CD4-positive, alpha-beta T cell (primary cell): ENCODE measurements around the gene PLCL1. TPM values are rescaled to one million over a fixed set of nuclear protein-coding genes. Genes with fewer than 3 reads are reported as not detected.

Experiments
- ATAC-seq: fragments of 200-7000 bp; cut with Tn5 transposase; one replicate; pipeline ENCODE4 v1.10.0; 2022; ENCODE audit warnings: mild to moderate bottlenecking; ENCODE audit not compliant: poor library complexity
- CTCF ChIA-PET: fragments of 350-600 bp; sonication (Branson Sonifier 250); formaldehyde crosslinking; loops from one replicate; lab custom pipeline; 2021; ENCODE audit warnings: antibody characterized with exemption, inconsistent platforms; lab: Charles Lee
- POLR2A ChIA-PET: fragments of 350-600 bp; sonication (Branson Sonifier 250); formaldehyde crosslinking; loops from one replicate; lab custom pipeline; 2021; ENCODE audit warnings: antibody characterized with exemption, inconsistent platforms; lab: Charles Lee
- DNase-seq, 14 experiments: peaks; one replicate each; pipeline ENCODE4 v3.0.0-alpha.2; 2013 to 2020; ENCODE audit warnings: mixed read lengths in 2 of 14
- H3K27ac ChIP-seq, 2 donors: one replicate each; pipeline versions ENCODE4 v1.5.1 to v1.7.0; 2013; ENCODE audit warnings: low read length in 2 of 2, low read depth in 1 of 2, mild to moderate bottlenecking in 1 of 2
- H3K27me3 ChIP-seq, 2 experiments: 1 replicate in 1 of 2; 2 replicates in 1 of 2; pipeline versions ENCODE4 v1.6.1 to v1.7.0; 2013; ENCODE audit warnings: low read length in 2 of 2, control low read depth in 1 of 2, mild to moderate bottlenecking in 1 of 2, moderate library complexity in 1 of 2; ENCODE audit not compliant: insufficient read depth in 2 of 2, control insufficient read depth in 1 of 2
- H3K36me3 ChIP-seq: one replicate; pipeline ENCODE4 v1.6.1; 2013; ENCODE audit warnings: low read length, control low read depth; ENCODE audit not compliant: insufficient read depth
- H3K4me1 ChIP-seq: one replicate; pipeline ENCODE4 v1.6.1; 2013; ENCODE audit warnings: low read length, control low read depth; ENCODE audit not compliant: insufficient read depth
- H3K4me3 ChIP-seq: one replicate; pipeline ENCODE4 v1.5.1; 2013; ENCODE audit warnings: mild to moderate bottlenecking, low read length, moderate library complexity
- H3K9me3 ChIP-seq, 2 experiments: 1 replicate in 1 of 2; 2 replicates in 1 of 2; pipeline versions ENCODE4 v1.6.1 to v1.7.0; 2013; ENCODE audit warnings: low read length in 2 of 2, mild to moderate bottlenecking in 2 of 2, control low read depth in 1 of 2, moderate library complexity in 1 of 2; ENCODE audit not compliant: control insufficient read depth in 1 of 2, insufficient read depth in 1 of 2
- H3K27ac Mint-ChIP-seq: one replicate; pipeline ENCODE4 v1.8.0; 2020; ENCODE audit warnings: mixed read lengths
- H3K27me3 Mint-ChIP-seq: one replicate; pipeline ENCODE4 v1.8.0; 2021; ENCODE audit warnings: mixed read lengths
- H3K36me3 Mint-ChIP-seq: one replicate; pipeline ENCODE4 v1.8.0; 2021; ENCODE audit warnings: low read depth, mixed read lengths
- H3K4me1 Mint-ChIP-seq: one replicate; pipeline ENCODE4 v1.8.0; 2021; ENCODE audit warnings: low read depth, mixed read lengths
- H3K4me3 Mint-ChIP-seq: one replicate; pipeline ENCODE4 v1.8.0; 2020; ENCODE audit warnings: mild to moderate bottlenecking, mixed read lengths
- H3K9me3 Mint-ChIP-seq: one replicate; pipeline ENCODE4 v1.8.0; 2020; ENCODE audit warnings: mixed read lengths
- CTCF ChIP-seq: fragments of 200-600 bp; IDR thresholded peaks from one replicate; pipeline ENCODE4 v1.8.0; 2022; ENCODE audit warnings: antibody characterized with exemption, mild to moderate bottlenecking
- intact Hi-C, 2 experiments: fragments of 100-400 bp; cut with DNase I in 1 of 2; cut with micrococcal nuclease in 1 of 2; formaldehyde crosslinking; loops; one replicate each; pipeline versions ENCODE4 v1.15.1 to v1.9.0; 2023 to 2025; cut with DNase I, micrococcal nuclease
- total RNA-seq, 174 experiments: library from RNA in 2 of 174; stranded (reverse) in 2 of 174; gene quantifications; one replicate each; pipeline ENCODE4 v1.2.3 and lab custom pipeline; 2021 to 2026

PLCL1 gene
- total RNA-seq, 2 experiments from 2014 or later: 27.0 to 28.3 TPM

DNA sequence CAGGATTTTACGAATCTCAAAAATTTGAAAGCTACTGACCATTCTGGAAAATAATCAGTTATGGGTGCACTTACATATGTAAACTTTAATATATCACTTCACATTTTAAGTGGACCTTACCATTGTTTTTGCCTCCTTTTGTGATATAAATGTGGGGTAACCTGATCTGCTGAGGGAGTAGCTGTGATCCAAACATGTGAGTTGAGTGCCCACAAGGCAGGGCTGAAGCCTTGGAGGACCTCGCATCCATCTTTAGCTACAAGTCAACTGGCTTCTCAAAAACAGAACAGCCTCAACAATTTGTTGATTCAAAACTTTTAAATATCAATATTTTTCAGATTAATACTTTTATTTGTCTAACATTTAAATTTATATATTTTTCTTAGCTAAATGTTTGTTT lies 178.2 kb downstream of the PLCL1 start:
- DNase-seq: no peak
- ChIA-PET POLR2A (no interaction called here), CTCF (interaction anchor here (0.7 to 1.6 kb wide), 3 partner anchors 29 to 314 kb away, joined by 4 read pairs; no protein-coding TSS in a partner anchor)
- Histone ChIP-seq H3K27ac (no peak overlapping the region), H3K27me3 (no peaks in the 10 kb centered on the region), H3K4me1 (no peaks in the 10 kb centered on the region), H3K36me3 (no peaks in the 10 kb centered on the region), H3K9me3 (peaks cover 0 to 3% of the 10 kb centered on the region in 2 experiments), H3K4me3 (no peak overlapping the region)
- TF ChIP-seq CTCF: no peak
- H3K36me3 Mint-ChIP-seq: peaks cover 10% of the 10 kb centered on the region
- peaks cover 51% of the 10 kb centered on the region for H3K4me1 Mint-ChIP-seq
- H3K27me3 Mint-ChIP-seq: no peaks in the 10 kb centered on the region
- H3K4me3 Mint-ChIP-seq: no peak overlapping the region
- no peak for ATAC-seq
- no peak overlapping the region for H3K27ac Mint-ChIP-seq
- no peaks in the 10 kb centered on the region for H3K9me3 Mint-ChIP-seq
- intact Hi-C loops: loop anchor here in 1 of 2 experiments (5.0 kb wide), 1 partner anchor 35 kb away; no protein-coding TSS in a partner anchor

DNA sequence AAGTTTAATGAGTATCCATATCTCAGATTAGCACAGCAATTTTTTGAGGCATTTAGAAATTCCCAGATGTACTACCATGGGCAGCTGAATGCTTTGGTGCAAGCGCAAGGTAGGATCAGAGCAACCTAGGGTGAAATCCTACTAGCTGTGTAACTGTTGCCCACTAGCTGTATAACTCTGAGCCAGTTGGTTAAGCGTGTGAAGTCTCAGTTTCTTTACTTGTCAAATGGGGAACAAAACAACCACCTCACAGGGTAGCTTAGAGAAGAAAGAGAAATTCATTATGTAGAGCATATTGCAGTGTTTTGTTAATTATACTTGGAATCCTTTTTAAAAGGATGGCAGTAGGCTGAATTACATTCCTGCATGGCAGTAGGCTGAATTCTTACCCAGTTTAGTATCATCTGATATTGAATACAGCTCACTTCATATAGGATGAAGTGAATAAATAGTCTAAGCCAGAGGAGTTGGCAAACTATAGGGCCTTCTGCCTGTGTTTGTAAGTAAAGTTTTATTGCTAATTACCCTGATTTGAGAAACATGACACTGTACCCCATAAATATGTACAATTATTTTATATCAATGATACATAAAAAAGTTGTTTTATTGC lies 180.7 kb downstream of the PLCL1 start:
- CTCF ChIA-PET: interaction anchor here (1.2 kb wide), 1 partner anchor 176 kb away, joined by 3 read pairs; no protein-coding TSS in a partner anchor
- ATAC-seq (no peak), DNase-seq (no peak)
- Mint-ChIP-seq H3K36me3 (peaks cover 13% of the 10 kb centered on the region), H3K27ac (no peak overlapping the region), H3K9me3 (peaks cover 2% of the 10 kb centered on the region), H3K4me1 (peaks cover 44% of the 10 kb centered on the region), H3K4me3 (no peak overlapping the region), H3K27me3 (no peaks in the 10 kb centered on the region)
- no peak overlapping the region for H3K27ac ChIP-seq
- POLR2A ChIA-PET: interaction anchor here (0.5 to 1.3 kb wide), 3 partner anchors 14 to 82 kb away, joined by 3 read pairs; no protein-coding TSS in a partner anchor
- H3K4me1 ChIP-seq: no peaks in the 10 kb centered on the region
- no peaks in the 10 kb centered on the region for H3K9me3 ChIP-seq
- no peak overlapping the region for H3K4me3 ChIP-seq
- H3K27me3 ChIP-seq: no peaks in the 10 kb centered on the region
- TF ChIP-seq CTCF: no peak
- intact Hi-C loops: loop anchor here (5.0 kb wide), 1 partner anchor 183 kb away; the partner anchor contains the start of gene PLCL1 (in 2 of the 2)
- H3K36me3 ChIP-seq: no peaks in the 10 kb centered on the region

DNA sequence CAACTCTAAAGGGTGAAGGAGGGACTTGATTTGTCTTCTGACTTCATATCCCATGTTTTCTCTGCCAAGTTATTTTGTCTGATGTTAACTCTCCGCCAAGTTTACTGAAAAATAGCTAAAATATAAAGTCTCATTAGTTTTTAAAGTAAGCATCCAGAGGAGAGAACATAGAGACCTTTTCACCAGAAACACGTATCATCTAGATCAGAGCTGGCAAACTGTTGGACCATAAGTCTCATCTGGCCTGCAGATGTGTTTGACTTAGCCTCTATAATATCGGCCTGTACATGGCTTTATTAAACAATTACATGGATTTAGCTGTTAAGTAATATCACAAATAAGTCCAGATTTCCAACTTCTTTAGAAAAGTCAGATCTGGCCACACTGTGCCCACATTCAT lies 182.6 kb downstream of the PLCL1 start:
- Histone ChIP-seq H3K9me3 (no peaks in the 10 kb centered on the region), H3K36me3 (no peaks in the 10 kb centered on the region), H3K4me3 (no peak overlapping the region), H3K27me3 (no peaks in the 10 kb centered on the region), H3K27ac (no peak overlapping the region), H3K4me1 (no peaks in the 10 kb centered on the region)
- ATAC-seq (no peak), DNase-seq (no peak)
- H3K36me3 Mint-ChIP-seq: peaks cover 24% of the 10 kb centered on the region
- ChIA-PET CTCF (interaction anchor here (1.2 to 1.4 kb wide), 2 partner anchors 70 to 183 kb away, joined by 3 read pairs; partner anchors contain the start of gene PLCL1), POLR2A (interaction anchor here (0.9 kb wide), 1 partner anchor 139 kb away, joined by 3 read pairs; no protein-coding TSS in a partner anchor)
- no peaks in the 10 kb centered on the region for H3K27me3 Mint-ChIP-seq
- H3K27ac Mint-ChIP-seq: no peak overlapping the region
- no peak for TF ChIP-seq CTCF
- H3K4me3 Mint-ChIP-seq: no peak overlapping the region
- intact Hi-C loops: loop anchor here (5.0 kb wide), 1 partner anchor 185 kb away; the partner anchor contains the start of gene PLCL1 (in 2 of the 2)
- H3K4me1 Mint-ChIP-seq: peaks cover 37% of the 10 kb centered on the region
- H3K9me3 Mint-ChIP-seq: peaks cover 2% of the 10 kb centered on the region
